Activated T-cell treated with anti-CD3 and anti-CD28 coated beads, Interleukin-2, amount 50 U/mL, for 4 hours (primary cell): ENCODE data around the gene PAX6. TPM values are rescaled to one million over a fixed set of nuclear protein-coding genes. Genes with fewer than 3 reads are reported as not detected.
"Not testable (repeated sequence)": the region's sequence is repeated elsewhere in the genome, so short reads cannot be mapped to it uniquely, and the experiment has no call there.

Experiments
- ATAC-seq, 2 donors: fragments of 200-7000 bp; cut with Tn5 transposase; one replicate each; pipeline ENCODE4 v1.10.0; 2021
- DNase-seq: peaks from one replicate; pipeline ENCODE4 v3.0.0-alpha.2; 2020
- H3K27me3 Mint-ChIP-seq: one replicate; pipeline ENCODE4 v1.8.0; 2021; ENCODE audit warnings: low read depth, mixed read lengths
- H3K36me3 Mint-ChIP-seq: one replicate; pipeline ENCODE4 v1.8.0; 2022; ENCODE audit warnings: mixed read lengths; ENCODE audit not compliant: insufficient read depth
- H3K4me1 Mint-ChIP-seq: one replicate; pipeline ENCODE4 v1.8.0; 2021; ENCODE audit warnings: low read depth, mixed read lengths
- H3K4me3 Mint-ChIP-seq: one replicate; pipeline ENCODE4 v1.8.0; 2021; ENCODE audit warnings: mild to moderate bottlenecking, moderate library complexity, mixed read lengths
- H3K9me3 Mint-ChIP-seq: one replicate; pipeline ENCODE4 v1.8.0; 2021; ENCODE audit warnings: mixed read lengths
- total RNA-seq, 3 donors: library from RNA; stranded (reverse); gene quantifications; one replicate each; pipeline ENCODE4 v1.2.1, GENCODE V29; 2021

Gene PAX6
- total RNA-seq, 3 donors from 2014 or later = not detected

GRCh38 chr11:31764261-31764660 is 46.9 kb downstream of the PAX6 start:
- H3K9me3 Mint-ChIP-seq = no peaks in the 10 kb centered on the region

GRCh38 chr11:31763296-31763695 is 47.8 kb downstream of the PAX6 start:
- peaks cover 3% of the 10 kb centered on the region for H3K36me3 Mint-ChIP-seq
- no peaks in the 10 kb centered on the region for H3K27me3 Mint-ChIP-seq
- no peaks in the 10 kb centered on the region for H3K9me3 Mint-ChIP-seq
- no peak overlapping the region for H3K4me3 Mint-ChIP-seq
- DNase-seq = no peak
- no peaks in the 10 kb centered on the region for H3K4me1 Mint-ChIP-seq
- ATAC-seq = no peak

More at GRCh38 chr11:31764261-31764660, 46.9 kb downstream of the PAX6 start:
- H3K4me3 Mint-ChIP-seq = no peak overlapping the region
- no peaks in the 10 kb centered on the region for H3K27me3 Mint-ChIP-seq
- no peak for ATAC-seq
- peaks cover 2% of the 10 kb centered on the region for H3K36me3 Mint-ChIP-seq
- DNase-seq = no peak
- no peaks in the 10 kb centered on the region for H3K4me1 Mint-ChIP-seq

- Mint-ChIP-seq H3K36me3 (peaks cover 5% of the 10 kb centered on the region), H3K4me1 (no peaks in the 10 kb centered on the region), H3K4me3 (no peak overlapping the region), H3K27me3 (no peaks in the 10 kb centered on the region), H3K9me3 (no peaks in the 10 kb centered on the region)
- DNase-seq (no peak), ATAC-seq (no peak)
Observed at GRCh38 chr11:31761636-31762035, 49.5 kb downstream of the PAX6 start.

- Mint-ChIP-seq H3K27me3 (no peaks in the 10 kb centered on the region), H3K36me3 (peaks cover 3% of the 10 kb centered on the region), H3K4me3 (no peak overlapping the region), H3K9me3 (no peaks in the 10 kb centered on the region), H3K4me1 (no peaks in the 10 kb centered on the region)
- ATAC-seq (no peak), DNase-seq (no peak)
Observed at GRCh38 chr11:31757260-31757835, 53.8 kb downstream of the PAX6 start.

- ATAC-seq (no peak), DNase-seq (no peak)
- Mint-ChIP-seq H3K36me3 (peaks cover 8% of the 10 kb centered on the region), H3K27me3 (no peaks in the 10 kb centered on the region), H3K4me1 (no peaks in the 10 kb centered on the region), H3K4me3 (no peak overlapping the region), H3K9me3 (peaks cover 5% of the 10 kb centered on the region)
Observed at GRCh38 chr11:31747581-31747980, 63.5 kb downstream of the PAX6 start.

- H3K4me3 Mint-ChIP-seq, H3K36me3 Mint-ChIP-seq, DNase-seq, ATAC-seq, H3K4me1 Mint-ChIP-seq, H3K9me3 Mint-ChIP-seq, H3K27me3 Mint-ChIP-seq: not testable (repeated sequence)
Observed at GRCh38 chr11:31740731-31741368, 70.3 kb downstream of the PAX6 start.

GRCh38 chr11:31740131-31740530 is 71.0 kb downstream of the PAX6 start:
- no peaks in the 10 kb centered on the region for H3K27me3 Mint-ChIP-seq
- DNase-seq = no peak
- no peak for ATAC-seq
- H3K4me1 Mint-ChIP-seq = no peaks in the 10 kb centered on the region
- peaks cover 4% of the 10 kb centered on the region for H3K36me3 Mint-ChIP-seq
- peaks cover 10% of the 10 kb centered on the region for H3K9me3 Mint-ChIP-seq
- no peak overlapping the region for H3K4me3 Mint-ChIP-seq
